ENCODE data around the gene KLHL6.
"Not testable (repeated sequence)": the region's sequence is repeated elsewhere in the genome, so short reads cannot be mapped to it uniquely, and the experiment has no call there.

The KLHL6 gene

GRCh38 chr3:183555541-183556081 is at the start of gene KLHL6:
Gene KLHL6, minus strand, starts transcription at chr3:183555706. Its CDS starts 53 bp downstream, at chr3:183555653.
- no peak for DNase-seq

- DNase-seq: no peak
These were observed 42.5 kb upstream of the KLHL6 start for GRCh38 chr3:183597959-183598358.

DNA sequence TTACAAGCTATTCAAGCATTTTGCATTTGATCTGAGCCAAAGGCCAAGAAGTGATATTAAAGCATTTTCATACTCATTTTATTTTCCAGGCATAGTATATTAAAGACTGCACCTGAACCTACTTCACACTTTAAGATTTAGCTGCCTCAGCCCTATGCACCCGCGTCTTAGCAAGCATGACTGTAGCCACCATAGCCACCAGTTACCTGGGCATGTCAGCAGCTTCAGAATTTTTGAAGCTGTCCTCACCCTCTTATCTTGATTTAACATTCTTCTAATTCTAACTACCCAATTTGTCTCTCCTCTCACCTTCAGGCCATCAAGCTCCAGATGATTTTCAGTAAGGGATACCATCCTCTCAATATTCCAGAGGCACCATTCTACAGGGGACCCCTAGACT is 39.1 kb upstream of the KLHL6 start:
- no peak for DNase-seq

GRCh38 chr3:183592821-183593220 is 37.3 kb upstream of the KLHL6 start:
- DNase-seq: no peak

- DNase-seq: no peak
These were observed 36.5 kb upstream of the KLHL6 start for GRCh38 chr3:183591881-183592521.

DNA sequence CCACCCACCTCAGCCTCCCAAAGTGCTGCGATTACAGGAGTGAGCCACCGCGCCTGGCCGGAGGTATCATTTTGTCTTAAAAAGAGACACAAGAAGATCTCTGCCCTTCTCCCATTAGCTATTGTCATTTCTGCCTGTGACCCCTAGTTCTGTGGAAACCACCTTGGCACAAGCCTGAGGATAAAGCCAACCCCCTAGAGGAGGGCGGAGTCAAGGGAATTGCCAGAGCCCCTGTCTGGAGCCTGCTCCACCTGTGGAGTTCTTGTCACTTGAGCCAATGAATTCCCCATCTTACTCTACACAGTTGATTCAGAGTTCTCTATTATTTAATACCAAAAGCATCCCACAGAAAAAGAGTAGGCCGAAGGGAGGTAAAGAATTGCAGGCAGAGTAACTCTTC is 34.9 kb upstream of the KLHL6 start:
- DNase-seq: no peak

DNA sequence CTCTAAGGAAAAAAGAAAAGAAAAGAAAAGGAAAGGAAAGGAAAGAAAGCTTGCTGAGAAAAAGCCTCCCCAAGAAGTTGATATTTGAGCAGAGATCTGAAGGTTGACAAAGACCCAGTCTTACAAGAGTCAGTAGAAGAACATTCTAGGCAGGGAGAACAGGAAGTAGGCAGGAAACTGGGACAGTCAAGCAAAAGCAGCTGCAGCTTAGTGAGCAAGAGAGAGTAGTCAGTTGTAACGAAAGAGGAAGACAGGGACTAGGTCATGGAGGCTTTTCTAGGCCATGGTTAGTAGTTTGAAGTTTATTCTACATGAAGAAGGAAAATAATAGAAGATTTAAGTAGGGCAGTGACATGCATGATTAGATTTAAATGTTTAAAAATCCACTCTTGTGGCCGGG is 31.8 kb upstream of the KLHL6 start:
- no peak for DNase-seq

DNA sequence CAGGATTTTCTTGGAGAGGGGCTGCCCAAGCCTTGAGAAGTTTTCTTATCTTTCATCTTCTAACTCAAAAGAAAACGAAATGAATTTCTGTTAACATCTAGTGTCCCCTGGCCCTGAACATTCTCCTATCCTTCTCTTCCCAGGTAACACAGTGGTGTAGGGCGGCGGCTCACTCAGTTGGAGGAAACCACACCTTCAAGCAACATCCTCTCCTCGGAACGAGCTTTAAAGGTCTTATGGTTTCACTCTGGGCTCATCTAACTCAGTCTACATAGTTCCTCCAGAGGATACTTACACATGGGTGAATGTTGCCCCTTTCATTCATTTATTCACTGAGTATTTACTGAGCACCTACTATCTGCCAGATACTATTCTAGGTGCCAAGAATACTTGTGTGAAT is 31.0 kb upstream of the KLHL6 start:
- no peak for DNase-seq

GRCh38 chr3:183584914-183585280 is 29.4 kb upstream of the KLHL6 start:
- no peak for DNase-seq

DNA sequence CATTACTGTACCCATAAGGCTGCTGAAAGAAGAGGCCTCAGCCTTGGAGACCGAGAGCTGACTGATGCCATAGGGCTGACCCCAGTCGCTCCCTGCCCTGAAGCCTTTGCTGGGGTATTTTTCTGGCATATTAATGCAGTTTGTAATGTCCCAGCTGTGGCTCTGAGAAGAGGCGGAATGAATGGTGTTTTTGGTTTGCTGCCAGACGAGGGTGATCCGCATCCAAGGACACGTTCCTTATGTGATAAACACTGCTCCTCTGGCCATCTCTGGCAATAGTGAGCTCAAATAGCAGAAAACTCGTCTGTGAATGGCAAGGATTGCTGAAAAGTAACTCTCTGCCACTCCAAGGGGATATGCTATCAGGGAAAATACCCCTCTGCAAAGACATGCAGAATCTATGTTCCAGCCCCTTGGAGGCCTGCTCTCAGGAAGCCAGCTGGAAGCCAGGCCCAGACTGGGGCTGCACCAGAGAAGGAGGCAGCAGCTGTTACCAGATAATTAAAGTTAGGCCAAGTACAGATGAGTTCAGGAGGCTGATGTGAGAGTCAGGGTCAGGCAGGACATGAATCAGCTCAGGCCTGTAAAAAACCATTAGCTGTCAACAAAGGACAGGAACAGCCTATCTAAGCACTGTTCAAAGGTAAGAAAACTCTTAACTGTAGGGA is 28.9 kb upstream of the KLHL6 start:
- DNase-seq: no peak

- no peak for DNase-seq
These were observed 28.1 kb upstream of the KLHL6 start for GRCh38 chr3:183583331-183584245.

- no peak for DNase-seq
These were observed 26.7 kb upstream of the KLHL6 start for GRCh38 chr3:183582161-183582560.

DNA sequence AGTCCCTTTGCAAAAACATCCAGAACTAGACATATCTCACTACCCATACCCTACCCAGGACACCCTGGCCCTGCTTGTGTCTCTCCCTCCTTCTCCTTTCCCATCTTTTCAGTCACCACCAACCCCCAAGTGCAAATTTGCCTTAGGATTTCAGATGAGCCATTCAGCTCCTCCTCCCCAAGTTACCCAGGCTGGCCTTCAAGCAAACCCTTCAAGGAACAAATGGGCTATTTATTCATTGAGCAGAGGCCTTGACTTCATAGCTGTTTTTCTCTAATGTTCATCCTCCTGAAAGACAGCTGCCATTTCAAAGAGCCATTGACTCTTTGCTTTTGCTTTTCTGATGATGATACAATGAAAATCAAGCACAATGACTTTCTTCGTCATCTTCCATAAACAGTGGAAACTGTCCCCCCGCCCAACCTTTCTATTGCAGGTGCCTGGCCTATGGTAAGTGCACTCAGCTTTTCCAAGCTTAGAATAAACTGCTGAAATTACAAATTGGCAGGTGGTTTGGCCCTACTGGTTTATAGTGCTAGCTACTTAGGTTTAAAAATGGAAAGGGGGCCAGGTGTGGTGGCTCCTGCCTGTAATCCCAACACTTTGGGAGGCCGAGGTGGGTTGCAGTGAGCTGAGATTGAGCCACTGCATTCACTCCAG is 26.1 kb upstream of the KLHL6 start:
- no peak for DNase-seq

GRCh38 chr3:183579967-183580900 is 24.7 kb upstream of the KLHL6 start:
- no peak for DNase-seq

DNA sequence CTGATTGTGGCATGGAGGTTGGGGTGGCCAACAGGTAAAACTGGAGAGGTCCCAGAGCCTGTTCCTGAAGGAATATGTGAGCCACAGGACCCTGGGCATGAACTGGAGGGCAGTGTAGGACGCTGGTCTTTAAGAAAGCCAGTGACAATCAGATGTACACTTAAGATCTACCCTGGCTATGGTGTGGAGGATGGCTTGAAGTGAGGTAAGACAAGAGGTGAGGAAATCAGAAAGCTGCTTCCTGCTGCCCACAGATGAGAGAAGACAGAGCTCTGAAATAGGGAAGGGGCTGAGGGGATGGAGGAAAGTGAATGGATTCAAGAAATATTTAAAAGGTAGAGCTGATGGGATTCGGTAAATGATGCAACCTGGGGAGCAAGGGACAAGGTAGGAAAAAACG is 22.7 kb upstream of the KLHL6 start:
- DNase-seq: no peak

DNA sequence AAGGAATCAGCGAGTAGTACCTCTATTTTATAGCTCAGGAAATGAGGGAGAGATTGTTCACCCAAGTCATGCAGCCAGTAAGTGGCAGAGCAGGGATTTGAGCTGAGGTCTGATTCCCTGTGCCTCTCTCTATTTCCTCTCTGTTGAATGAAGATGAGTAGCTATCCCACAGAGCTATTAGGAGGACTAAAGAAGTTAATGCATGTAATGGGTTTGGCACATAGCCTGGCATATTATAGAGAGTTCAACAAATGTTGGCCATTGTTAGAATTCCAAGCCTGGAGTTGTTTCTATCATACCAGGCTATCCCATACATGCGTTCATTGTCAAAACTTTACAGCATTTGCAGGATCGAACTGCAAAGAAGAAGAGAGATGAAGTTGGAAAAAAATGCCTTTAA is 21.8 kb upstream of the KLHL6 start:
- DNase-seq: no peak

DNA sequence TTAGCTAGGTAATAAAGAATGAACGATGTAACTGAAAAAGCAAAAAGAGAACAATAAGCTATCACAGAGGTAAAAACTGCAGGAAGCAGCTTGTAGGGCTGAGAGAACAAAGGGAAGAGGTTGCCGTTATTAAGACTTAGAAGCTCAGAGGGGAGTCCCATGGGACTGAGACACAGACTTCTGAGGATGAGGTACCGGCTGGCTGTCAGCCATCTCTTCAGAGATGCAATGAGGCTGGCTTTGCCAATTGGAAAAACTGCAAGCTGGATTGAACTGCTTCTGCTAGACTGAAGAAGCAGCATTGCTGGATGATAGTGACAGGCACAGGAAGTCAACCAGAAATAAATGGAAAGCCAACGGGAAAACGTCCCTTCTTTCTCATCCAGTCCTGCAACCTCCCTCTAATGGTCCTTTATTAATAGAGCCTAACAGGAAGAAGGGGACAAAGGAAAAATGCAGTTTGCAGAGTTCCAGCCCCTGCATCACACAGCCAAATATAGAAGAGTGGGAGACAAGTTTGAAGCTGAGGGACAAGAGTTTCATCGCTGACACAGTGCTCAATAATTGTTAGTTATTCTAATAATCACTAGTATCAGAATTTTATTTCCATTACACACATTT is 21.1 kb upstream of the KLHL6 start:
- no peak for DNase-seq

DNA sequence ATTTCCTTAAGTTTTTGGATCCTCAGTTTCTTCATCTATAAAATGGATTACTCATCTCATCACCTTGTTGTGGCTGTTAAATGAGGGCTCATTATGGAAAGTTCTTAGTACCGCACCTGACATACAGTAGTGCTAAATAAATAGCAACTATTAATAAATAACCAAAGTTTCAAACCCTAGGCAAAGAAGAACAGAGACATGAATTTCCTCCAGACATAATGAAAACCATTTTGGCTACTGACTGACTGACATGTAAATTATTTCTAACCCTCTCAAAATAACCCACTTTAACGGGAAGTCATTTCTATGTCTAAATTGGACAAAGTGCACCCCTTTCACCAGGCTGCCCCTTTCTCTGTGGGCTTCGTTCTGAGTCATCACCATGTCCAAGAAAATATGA is 17.4 kb upstream of the KLHL6 start:
- no peak for DNase-seq

DNA sequence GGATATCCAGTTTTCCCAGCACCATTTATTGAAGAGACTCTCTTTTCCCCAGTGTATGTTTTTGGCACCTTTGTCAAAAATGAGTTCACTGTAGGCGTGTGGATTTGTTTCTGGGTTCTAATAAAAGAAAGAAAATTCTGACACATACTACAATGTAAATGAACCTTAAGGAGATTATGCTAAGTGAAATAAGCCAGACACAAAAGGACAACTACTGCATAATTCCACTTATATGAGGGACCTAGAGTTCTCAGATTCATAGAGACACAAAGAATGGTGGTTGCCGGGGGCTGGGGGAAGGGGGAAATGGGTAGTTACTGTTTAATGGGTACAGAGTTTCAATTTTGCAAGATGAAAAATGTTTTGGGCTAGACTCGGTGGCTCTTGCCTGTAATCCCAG is 14.7 kb upstream of the KLHL6 start:
- not testable (repeated sequence) for DNase-seq

DNA sequence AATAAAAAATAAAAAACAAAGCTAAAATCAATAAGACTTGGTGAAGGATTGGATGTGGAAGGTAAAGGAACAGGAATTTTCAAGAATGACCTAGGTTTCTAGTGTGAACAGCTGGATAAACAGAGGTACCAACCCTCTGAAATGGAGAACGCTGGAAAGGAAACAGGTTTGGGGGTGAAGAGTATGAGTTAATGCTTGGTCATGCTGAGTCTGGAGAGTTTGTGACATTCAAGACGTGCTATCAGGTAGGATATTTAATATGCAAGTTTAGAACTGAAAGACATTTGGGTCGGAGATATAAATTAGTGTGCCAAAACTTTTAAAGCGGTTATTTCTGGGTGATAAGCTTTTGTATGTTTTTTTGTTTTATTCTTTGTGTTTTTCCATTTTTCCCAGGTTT is 11.4 kb upstream of the KLHL6 start:
- no peak for DNase-seq

GRCh38 chr3:183564046-183564445 is 8.5 kb upstream of the KLHL6 start:
- no peak for DNase-seq

- DNase-seq: no peak
These were observed 8.0 kb upstream of the KLHL6 start for GRCh38 chr3:183563536-183563874.
